HG03097 (cell line): ENCODE measurements around the gene HDAC11.

ENCODE experiments used
- ATAC-seq: cut with Tn5 transposase; IDR thresholded peaks from one replicate; pipeline ENCODE4 v1.9.1; 2021; ENCODE audit not compliant: unreplicated experiment, low FRiP score

The HDAC11 gene

GRCh38 chr3:13537909-13538296 is 57.8 kb downstream of the HDAC11 start:
- no peak for ATAC-seq

GRCh38 chr3:13538520-13539291 is 58.6 kb downstream of the HDAC11 start:
- no peak for ATAC-seq

GRCh38 chr3:13539292-13539638 is 59.2 kb downstream of the HDAC11 start:
- no peak for ATAC-seq

- ATAC-seq = no peak
Measured at GRCh38 chr3:13539671-13540070, 59.6 kb downstream of the HDAC11 start.

- no peak for ATAC-seq
Measured at GRCh38 chr3:13540297-13540995, 60.3 kb downstream of the HDAC11 start.

GRCh38 chr3:13541691-13542090 is 61.6 kb downstream of the HDAC11 start:
- ATAC-seq = no peak

GRCh38 chr3:13542142-13542541 is 62.0 kb downstream of the HDAC11 start:
- no peak for ATAC-seq

GRCh38 chr3:13543253-13543652 is 63.1 kb downstream of the HDAC11 start:
- no peak for ATAC-seq

GRCh38 chr3:13544293-13544831 is 64.3 kb downstream of the HDAC11 start:
- ATAC-seq = no peak

GRCh38 chr3:13544951-13545651 is 65.0 kb downstream of the HDAC11 start:
- no peak for ATAC-seq

GRCh38 chr3:13545952-13546454 is 65.9 kb downstream of the HDAC11 start:
- ATAC-seq = no peak

- ATAC-seq = no peak
Measured at GRCh38 chr3:13546667-13547171, 66.6 kb downstream of the HDAC11 start.

- no peak for ATAC-seq
Measured at GRCh38 chr3:13547591-13548371, 67.7 kb downstream of the HDAC11 start.

GRCh38 chr3:13548696-13549622 is 68.9 kb downstream of the HDAC11 start, which contains the start of gene FBLN2:
FBLN2 (plus strand) TSS chr3:13549125; CDS start chr3:13570356, 21,231 bp downstream.
- ATAC-seq = no peak

GRCh38 chr3:13549623-13550422 is 69.7 kb downstream of the HDAC11 start:
- ATAC-seq = no peak

GRCh38 chr3:13550423-13550690 is 70.3 kb downstream of the HDAC11 start:
- ATAC-seq = no peak

GRCh38 chr3:13550791-13551360 is 70.8 kb downstream of the HDAC11 start:
- ATAC-seq = no peak
